ENCODE data around the gene DGUOK.
A peak's percentile ranks its signal among the peaks of the same experiment; 100 is the strongest.

The DGUOK gene

GRCh38 chr2:73904952-73905351, 21.7 kb upstream of the DGUOK start:
- no CpG with 5 or more reads among the region's 1 CpG for WGBS
- H3K36me3 ChIP-seq (ENCODE audit: control insufficient read depth in 1 of 2, insufficient read depth in 2 of 2, low read depth in 1 of 2, low read length in 2 of 2), result peaks cover 0 to 12% of the 10 kb centered on the region in 2 experiments
- no peaks in the 10 kb centered on the region for H3K9me3 ChIP-seq (ENCODE audit: control insufficient read depth, low read length)
- H3K4me3 ChIP-seq (ENCODE audit: insufficient read depth in 1 of 2, low read depth in 1 of 2, low read length in 2 of 2), result no peak overlapping the region
- no peak overlapping the region for H4K91ac ChIP-seq (ENCODE audit: low read length)
- no peak overlapping the region for H3K27ac ChIP-seq (ENCODE audit: low read length, poor library complexity, severe bottlenecking)
- no peak overlapping the region for H3K23ac ChIP-seq (ENCODE audit: low read length in 2 of 2)
- H3K27me3 ChIP-seq (ENCODE audit: control insufficient read depth in 1 of 2, insufficient read depth in 1 of 2, low read length in 2 of 2), result peaks cover 0 to 56% of the 10 kb centered on the region in 2 experiments
- no peak overlapping the region for H2AK5ac ChIP-seq (ENCODE audit: low read length, severe bottlenecking)
- no peak overlapping the region for H3K18ac ChIP-seq (ENCODE audit: low read depth in 1 of 2, low read length in 2 of 2)
- peaks cover 2% of the 10 kb centered on the region for H3K79me1 ChIP-seq (replicated peaks; ENCODE audit: low read length, poor library complexity, severe bottlenecking)
- peaks cover 13% of the 10 kb centered on the region for H3K4me1 ChIP-seq (ENCODE audit: control insufficient read depth, insufficient read depth, low read depth, low read length)
- H2BK5ac ChIP-seq (ENCODE audit: low read depth, low read length, poor library complexity, severe bottlenecking), result no peak overlapping the region
- DNase-seq, result no peak
- H3K4me2 ChIP-seq (ENCODE audit: low read length, poor library complexity, severe bottlenecking), result no peak overlapping the region
- no peak overlapping the region for H2AFZ ChIP-seq (ENCODE audit: low read depth, low read length)
- H2BK120ac ChIP-seq (ENCODE audit: low read depth, low read length), result no peak overlapping the region
- H3K14ac ChIP-seq (ENCODE audit: low read length in 2 of 2), result no peak overlapping the region
- H2BK15ac ChIP-seq (ENCODE audit: low read depth, poor library complexity, severe bottlenecking), result no peak overlapping the region
- H3K9ac ChIP-seq (ENCODE audit: low read length), result no peak overlapping the region
- H2BK12ac ChIP-seq (ENCODE audit: low read length in 2 of 2), result no peak overlapping the region
- H3K4ac ChIP-seq (ENCODE audit: low read depth in 1 of 2, low read length in 2 of 2), result no peak overlapping the region
- H4K8ac ChIP-seq (ENCODE audit: low read length), result no peak overlapping the region

GRCh38 chr2:73906847-73907505, 19.7 kb upstream of the DGUOK start:
- Histone ChIP-seq H2AFZ (ENCODE audit: low read depth, low read length) (no peak overlapping the region), H2BK5ac (ENCODE audit: low read depth, low read length, poor library complexity, severe bottlenecking) (peak overlapping the region; percentile 36), H3K27me3 (ENCODE audit: control insufficient read depth in 1 of 2, insufficient read depth in 1 of 2, low read length in 2 of 2) (peaks cover 0 to 39% of the 10 kb centered on the region in 2 experiments), H3K4ac (ENCODE audit: low read depth in 1 of 2, low read length in 2 of 2) (no peak overlapping the region), H3K36me3 (ENCODE audit: control insufficient read depth in 1 of 2, insufficient read depth in 2 of 2, low read depth in 1 of 2, low read length in 2 of 2) (peaks cover 0 to 7% of the 10 kb centered on the region in 2 experiments), H3K4me3 (ENCODE audit: insufficient read depth in 1 of 2, low read depth in 1 of 2, low read length in 2 of 2) (no peak overlapping the region), H3K14ac (ENCODE audit: low read length in 2 of 2) (no peak overlapping the region), H3K23ac (ENCODE audit: low read length in 2 of 2) (no peak overlapping the region), H2AK5ac (ENCODE audit: low read length, severe bottlenecking) (peak overlapping the region; percentile 87), H2BK15ac (ENCODE audit: low read depth, poor library complexity, severe bottlenecking) (no peak overlapping the region), H2BK12ac (ENCODE audit: low read length in 2 of 2) (no peak overlapping the region), H3K27ac (ENCODE audit: low read length, poor library complexity, severe bottlenecking) (peak overlapping the region; percentile 74), H3K79me1 (replicated peaks; ENCODE audit: low read length, poor library complexity, severe bottlenecking) (no peaks in the 10 kb centered on the region), H2BK120ac (ENCODE audit: low read depth, low read length) (no peak overlapping the region), H3K4me1 (ENCODE audit: control insufficient read depth, insufficient read depth, low read depth, low read length) (peaks cover 13% of the 10 kb centered on the region), H3K9ac (ENCODE audit: low read length) (no peak overlapping the region), H3K18ac (ENCODE audit: low read depth in 1 of 2, low read length in 2 of 2) (no peak overlapping the region), H3K9me3 (ENCODE audit: control insufficient read depth, low read length) (no peaks in the 10 kb centered on the region), H4K8ac (ENCODE audit: low read length) (no peak overlapping the region), H3K4me2 (ENCODE audit: low read length, poor library complexity, severe bottlenecking) (no peak overlapping the region), H4K91ac (ENCODE audit: low read length) (no peak overlapping the region)
- DNase-seq, result no peak
- WGBS, result 94% methylated on average over 5 of the region's 5 CpGs

- Histone ChIP-seq H3K4ac (ENCODE audit: low read depth in 1 of 2, low read length in 2 of 2) (no peak overlapping the region), H3K9me3 (ENCODE audit: control insufficient read depth, low read length) (no peaks in the 10 kb centered on the region), H2BK120ac (ENCODE audit: low read depth, low read length) (no peak overlapping the region), H3K4me1 (ENCODE audit: control insufficient read depth, insufficient read depth, low read depth, low read length) (peaks cover 13% of the 10 kb centered on the region), H3K14ac (ENCODE audit: low read length in 2 of 2) (no peak overlapping the region), H4K8ac (ENCODE audit: low read length) (no peak overlapping the region), H2AK5ac (ENCODE audit: low read length, severe bottlenecking) (peak overlapping the region; percentile 95), H4K91ac (ENCODE audit: low read length) (no peak overlapping the region), H3K79me1 (replicated peaks; ENCODE audit: low read length, poor library complexity, severe bottlenecking) (no peaks in the 10 kb centered on the region), H3K27ac (ENCODE audit: low read length, poor library complexity, severe bottlenecking) (peak overlapping the region; percentile 96), H2BK15ac (ENCODE audit: low read depth, poor library complexity, severe bottlenecking) (no peak overlapping the region), H3K9ac (ENCODE audit: low read length) (no peak overlapping the region), H3K4me2 (ENCODE audit: low read length, poor library complexity, severe bottlenecking) (no peak overlapping the region), H3K36me3 (ENCODE audit: control insufficient read depth in 1 of 2, insufficient read depth in 2 of 2, low read depth in 1 of 2, low read length in 2 of 2) (no peaks in the 10 kb centered on the region), H2BK5ac (ENCODE audit: low read depth, low read length, poor library complexity, severe bottlenecking) (peak overlapping the region; percentile 95), H3K23ac (ENCODE audit: low read length in 2 of 2) (no peak overlapping the region), H2BK12ac (ENCODE audit: low read length in 2 of 2) (no peak overlapping the region), H3K27me3 (ENCODE audit: control insufficient read depth in 1 of 2, insufficient read depth in 1 of 2, low read length in 2 of 2) (peaks cover 0 to 30% of the 10 kb centered on the region in 2 experiments), H2AFZ (ENCODE audit: low read depth, low read length) (no peak overlapping the region), H3K18ac (ENCODE audit: low read depth in 1 of 2, low read length in 2 of 2) (no peak overlapping the region), H3K4me3 (ENCODE audit: insufficient read depth in 1 of 2, low read depth in 1 of 2, low read length in 2 of 2) (no peak overlapping the region)
- no peak for DNase-seq
- 67% methylated on average over 4 of the region's 5 CpGs for WGBS
These were observed 18.7 kb upstream of the DGUOK start for GRCh38 chr2:73907840-73908452.

- H3K4me2 ChIP-seq (ENCODE audit: low read length, poor library complexity, severe bottlenecking), result peak overlapping the region; percentile 35
- H3K27me3 ChIP-seq (ENCODE audit: control insufficient read depth in 1 of 2, insufficient read depth in 1 of 2, low read length in 2 of 2), result peaks cover 0 to 33% of the 10 kb centered on the region in 2 experiments
- H3K9ac ChIP-seq (ENCODE audit: low read length), result no peak overlapping the region
- H3K14ac ChIP-seq (ENCODE audit: low read length in 2 of 2), result no peak overlapping the region
- no peak overlapping the region for H4K8ac ChIP-seq (ENCODE audit: low read length)
- H3K79me1 ChIP-seq (replicated peaks; ENCODE audit: low read length, poor library complexity, severe bottlenecking), result no peaks in the 10 kb centered on the region
- no peak overlapping the region for H2BK15ac ChIP-seq (ENCODE audit: low read depth, poor library complexity, severe bottlenecking)
- DNase-seq, result no peak
- H3K9me3 ChIP-seq (ENCODE audit: control insufficient read depth, low read length), result no peaks in the 10 kb centered on the region
- 89% methylated on average over 10 of the region's 10 CpGs for WGBS
- no peak overlapping the region for H3K23ac ChIP-seq (ENCODE audit: low read length in 2 of 2)
- no peak overlapping the region for H2BK120ac ChIP-seq (ENCODE audit: low read depth, low read length)
- peak overlapping the region; percentile 95 for H2BK5ac ChIP-seq (ENCODE audit: low read depth, low read length, poor library complexity, severe bottlenecking)
- peak overlapping the region; percentile 95 for H2AK5ac ChIP-seq (ENCODE audit: low read length, severe bottlenecking)
- H3K4ac ChIP-seq (ENCODE audit: low read depth in 1 of 2, low read length in 2 of 2), result no peak overlapping the region
- H2AFZ ChIP-seq (ENCODE audit: low read depth, low read length), result no peak overlapping the region
- no peak overlapping the region for H2BK12ac ChIP-seq (ENCODE audit: low read length in 2 of 2)
- H3K27ac ChIP-seq (ENCODE audit: low read length, poor library complexity, severe bottlenecking), result peak overlapping the region; percentile 96
- no peak overlapping the region for H4K91ac ChIP-seq (ENCODE audit: low read length)
- H3K18ac ChIP-seq (ENCODE audit: low read depth in 1 of 2, low read length in 2 of 2), result no peak overlapping the region
- H3K4me3 ChIP-seq (ENCODE audit: insufficient read depth in 1 of 2, low read depth in 1 of 2, low read length in 2 of 2), result no peak overlapping the region
- peaks cover 0 to 5% of the 10 kb centered on the region in 2 experiments for H3K36me3 ChIP-seq (ENCODE audit: control insufficient read depth in 1 of 2, insufficient read depth in 2 of 2, low read depth in 1 of 2, low read length in 2 of 2)
- peaks cover 13% of the 10 kb centered on the region for H3K4me1 ChIP-seq (ENCODE audit: control insufficient read depth, insufficient read depth, low read depth, low read length)
These were observed 17.7 kb upstream of the DGUOK start for GRCh38 chr2:73908689-73909652.

Data from mesenchymal stem cell (in vitro differentiated cells and primary cell).